Astrocyte (in vitro differentiated cells and primary cell): ENCODE results near the gene GRID2.

Experiments used
- EZH2 ChIP-seq: IDR thresholded peaks from 2 replicates; pipeline ENCODE4 v1.6.1; 2012; ENCODE audit warnings: mild to moderate bottlenecking, low read length, inconsistent platforms; ENCODE audit not compliant: insufficient read depth
- TF ChIP-seq, protein P1 (sequence below): IDR thresholded peaks from 2 replicates; pipeline ENCODE4 v1.5.1; 2011; ENCODE audit warnings: low read depth, mild to moderate bottlenecking, inconsistent platforms, low read length, moderate library complexity; ENCODE audit not compliant: insufficient read depth

DNA sequence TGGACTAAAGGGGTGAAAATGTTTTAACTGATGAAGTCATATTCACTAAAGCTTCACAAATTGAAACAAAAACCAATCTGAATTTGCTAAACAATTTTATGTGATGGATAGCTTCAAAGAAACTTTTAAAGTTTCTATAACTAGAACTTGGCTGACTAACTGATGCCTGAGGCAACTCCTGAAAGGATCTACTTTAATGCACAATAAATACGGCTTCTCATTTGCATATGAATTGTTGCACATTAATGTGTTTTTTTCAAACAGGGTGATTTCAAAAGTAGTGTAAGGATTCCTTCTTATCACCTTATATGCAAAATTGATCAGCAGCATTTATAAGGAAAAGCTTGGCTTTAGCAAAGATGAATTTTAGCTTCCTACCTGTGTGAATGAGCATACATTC is 1466.4 kb downstream of the GRID2 start:
- TF ChIP-seq, protein P1, sequence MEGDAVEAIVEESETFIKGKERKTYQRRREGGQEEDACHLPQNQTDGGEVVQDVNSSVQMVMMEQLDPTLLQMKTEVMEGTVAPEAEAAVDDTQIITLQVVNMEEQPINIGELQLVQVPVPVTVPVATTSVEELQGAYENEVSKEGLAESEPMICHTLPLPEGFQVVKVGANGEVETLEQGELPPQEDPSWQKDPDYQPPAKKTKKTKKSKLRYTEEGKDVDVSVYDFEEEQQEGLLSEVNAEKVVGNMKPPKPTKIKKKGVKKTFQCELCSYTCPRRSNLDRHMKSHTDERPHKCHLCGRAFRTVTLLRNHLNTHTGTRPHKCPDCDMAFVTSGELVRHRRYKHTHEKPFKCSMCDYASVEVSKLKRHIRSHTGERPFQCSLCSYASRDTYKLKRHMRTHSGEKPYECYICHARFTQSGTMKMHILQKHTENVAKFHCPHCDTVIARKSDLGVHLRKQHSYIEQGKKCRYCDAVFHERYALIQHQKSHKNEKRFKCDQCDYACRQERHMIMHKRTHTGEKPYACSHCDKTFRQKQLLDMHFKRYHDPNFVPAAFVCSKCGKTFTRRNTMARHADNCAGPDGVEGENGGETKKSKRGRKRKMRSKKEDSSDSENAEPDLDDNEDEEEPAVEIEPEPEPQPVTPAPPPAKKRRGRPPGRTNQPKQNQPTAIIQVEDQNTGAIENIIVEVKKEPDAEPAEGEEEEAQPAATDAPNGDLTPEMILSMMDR = no peak
- TF ChIP-seq EZH2 = no peak
